Stimulated activated CD4-positive, alpha-beta T cell treated with anti-CD3 and anti-CD28 coated beads, TNF-alpha, amount 100 ng/mL, for 24 hours (primary cell): Measurements from ENCODE around the gene SPATA24.
"Not testable (repeated sequence)": the region's sequence is repeated elsewhere in the genome, so short reads cannot be mapped to it uniquely, and the experiment has no call there.

Experiments
- DNase-seq, 3 experiments: peaks; one replicate each; pipeline ENCODE4 v3.0.0-alpha.2; 2020; ENCODE audit warnings: low read depth in 3 of 3

SPATA24 gene

GRCh38 chr5:139395844-139396640, 7.8 kb downstream of the SPATA24 start:
- no peak for DNase-seq

- DNase-seq: no peak
These were observed 9.0 kb downstream of the SPATA24 start, which contains the start of gene PROB1 for GRCh38 chr5:139394654-139395566. Gene PROB1, minus strand, starts transcription at chr5:139395104. Its CDS starts 23 bp downstream, at chr5:139395081.

DNA sequence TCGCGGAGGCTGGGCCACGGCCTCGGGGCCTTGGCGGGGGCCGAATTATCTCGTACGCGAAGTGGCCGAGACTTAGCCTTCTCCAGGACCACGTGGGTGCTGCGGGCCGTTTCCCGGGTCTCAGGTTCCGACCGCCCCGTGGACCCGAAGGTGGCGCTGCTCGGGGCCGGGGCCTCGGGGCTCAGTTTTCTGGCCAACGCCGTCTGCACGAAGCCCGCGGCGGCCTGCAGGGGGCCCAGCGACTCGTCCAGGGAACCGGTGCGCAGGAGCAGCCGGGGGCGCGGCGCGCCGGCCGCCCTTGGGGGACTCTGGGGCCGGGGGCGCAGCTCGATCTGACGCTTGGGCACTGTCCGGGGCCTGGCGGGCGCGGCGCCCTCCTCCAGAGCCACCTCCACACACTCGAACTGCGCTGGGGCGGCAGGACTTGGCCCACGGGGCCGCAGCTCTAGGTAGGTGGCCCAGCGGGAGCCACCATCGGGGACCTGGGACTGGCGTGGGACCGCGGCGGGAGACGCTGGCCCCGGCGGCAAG, 9.7 kb downstream of the SPATA24 start:
- no peak for DNase-seq

DNA sequence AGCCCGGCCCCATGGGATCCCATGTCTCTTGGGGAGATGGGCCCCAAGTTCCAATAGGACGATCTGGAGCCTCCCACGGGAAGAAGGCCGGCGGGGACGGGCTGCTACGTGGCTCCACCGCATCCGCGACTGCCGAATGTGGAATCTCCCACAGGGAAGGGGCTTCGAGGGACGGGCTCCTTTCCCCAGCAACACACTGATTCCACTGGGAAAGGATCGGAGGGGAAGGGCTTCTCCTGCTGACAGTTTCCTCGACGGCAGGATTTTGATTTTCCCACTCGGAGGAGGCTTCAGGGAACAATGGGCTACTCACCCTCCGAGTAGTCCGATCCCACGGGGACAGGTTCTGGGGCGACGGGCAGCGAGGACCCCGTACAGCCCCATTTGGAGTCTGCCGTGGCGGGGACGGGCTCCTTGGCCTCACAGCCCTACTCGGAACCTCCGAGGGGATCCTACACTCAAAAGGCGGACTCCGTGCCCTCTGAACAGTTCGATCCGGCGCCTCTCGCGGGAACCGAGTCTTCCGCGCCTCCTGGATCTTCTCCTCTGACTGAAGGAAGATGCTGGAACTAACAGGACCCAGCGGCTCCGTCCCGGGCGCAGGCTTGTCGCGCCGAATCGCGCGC, 10.3 kb downstream of the SPATA24 start:
- DNase-seq: no peak

GRCh38 chr5:139392678-139393496, 11.0 kb downstream of the SPATA24 start:
- DNase-seq: peak; percentile 51 to 83 (median 62)

DNA sequence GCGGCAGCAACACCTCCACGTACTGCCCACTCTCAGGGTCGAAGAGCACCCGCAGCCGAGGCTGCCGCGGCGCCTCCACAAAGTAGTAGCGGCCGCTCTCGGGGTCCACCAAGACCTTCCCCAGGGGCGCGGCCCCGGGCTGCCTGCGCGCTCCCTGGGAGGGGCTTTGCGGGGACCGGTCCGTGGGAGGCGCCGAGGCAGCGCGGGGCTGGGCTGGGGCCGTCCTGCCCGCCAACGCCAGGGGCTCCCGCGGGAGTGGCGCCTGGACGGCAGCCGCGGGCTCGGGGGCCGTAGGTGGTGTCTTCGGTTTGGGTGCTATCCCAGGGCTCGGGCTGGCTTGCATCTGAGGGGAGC, 11.6 kb downstream of the SPATA24 start:
- no peak for DNase-seq

GRCh38 chr5:139391570-139392323, 12.1 kb downstream of the SPATA24 start:
- DNase-seq: no peak

GRCh38 chr5:139390639-139391569, 13.0 kb downstream of the SPATA24 start:
- no peak for DNase-seq

GRCh38 chr5:139389701-139390638, 13.9 kb downstream of the SPATA24 start, which contains the start of gene MZB1:
Gene MZB1, minus strand, starts transcription at chr5:139389913. Its CDS starts 57 bp downstream, at chr5:139389856.
- DNase-seq: peak in 1 of 3 experiments; percentile 51

- DNase-seq: no peak
These were observed 15.6 kb downstream of the SPATA24 start for GRCh38 chr5:139388198-139388821.

DNA sequence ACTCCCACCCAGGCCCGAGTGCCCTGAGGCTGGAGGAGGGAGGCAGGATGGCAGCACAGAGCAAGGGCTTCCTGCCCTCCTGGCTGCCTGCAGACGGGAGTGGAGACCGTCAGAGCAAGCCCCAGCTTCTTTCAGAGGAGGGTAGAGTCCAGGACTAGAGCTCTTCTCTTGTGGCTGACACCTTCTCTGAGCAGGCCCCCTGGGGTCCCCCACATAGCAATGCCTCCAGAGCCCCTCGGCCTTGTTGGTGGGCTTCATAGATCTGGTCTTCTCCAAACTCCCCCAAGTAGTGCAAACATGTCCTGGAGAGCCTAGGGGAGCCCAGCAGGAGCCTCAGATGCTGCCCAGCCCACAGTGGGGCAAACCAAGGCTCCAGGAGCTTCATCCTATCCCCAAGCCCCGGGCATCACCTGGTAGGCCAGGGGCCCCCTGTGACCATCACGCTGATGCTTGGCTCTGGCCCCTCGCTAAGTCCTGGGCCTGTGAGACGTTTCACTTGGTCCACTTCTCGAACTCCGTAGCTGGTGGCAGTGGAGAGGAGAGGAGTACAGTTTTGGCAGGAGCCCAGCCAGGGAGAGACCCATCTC, 16.2 kb downstream of the SPATA24 start:
- DNase-seq: no peak

GRCh38 chr5:139386956-139387355, 16.9 kb downstream of the SPATA24 start:
- not testable (repeated sequence) for DNase-seq

DNA sequence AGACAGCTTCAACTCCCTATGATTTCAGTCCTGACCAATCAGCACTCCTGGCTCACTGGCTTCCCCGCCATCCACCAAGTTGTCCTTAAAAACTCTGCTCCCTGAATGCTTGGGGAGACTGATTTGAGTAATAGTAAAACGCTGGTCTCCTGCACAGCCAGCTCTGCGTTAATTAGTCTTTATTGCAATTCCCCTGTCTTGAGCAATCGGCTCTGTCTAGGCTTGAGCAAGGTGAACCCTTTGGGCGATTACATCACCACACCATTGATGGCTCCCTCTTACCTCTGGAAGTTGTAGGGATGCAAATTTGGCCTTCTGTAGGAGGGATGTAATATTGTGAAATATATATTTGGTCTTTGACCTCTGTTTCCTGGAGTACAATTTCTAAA, 17.8 kb downstream of the SPATA24 start:
- DNase-seq: no peak

DNA sequence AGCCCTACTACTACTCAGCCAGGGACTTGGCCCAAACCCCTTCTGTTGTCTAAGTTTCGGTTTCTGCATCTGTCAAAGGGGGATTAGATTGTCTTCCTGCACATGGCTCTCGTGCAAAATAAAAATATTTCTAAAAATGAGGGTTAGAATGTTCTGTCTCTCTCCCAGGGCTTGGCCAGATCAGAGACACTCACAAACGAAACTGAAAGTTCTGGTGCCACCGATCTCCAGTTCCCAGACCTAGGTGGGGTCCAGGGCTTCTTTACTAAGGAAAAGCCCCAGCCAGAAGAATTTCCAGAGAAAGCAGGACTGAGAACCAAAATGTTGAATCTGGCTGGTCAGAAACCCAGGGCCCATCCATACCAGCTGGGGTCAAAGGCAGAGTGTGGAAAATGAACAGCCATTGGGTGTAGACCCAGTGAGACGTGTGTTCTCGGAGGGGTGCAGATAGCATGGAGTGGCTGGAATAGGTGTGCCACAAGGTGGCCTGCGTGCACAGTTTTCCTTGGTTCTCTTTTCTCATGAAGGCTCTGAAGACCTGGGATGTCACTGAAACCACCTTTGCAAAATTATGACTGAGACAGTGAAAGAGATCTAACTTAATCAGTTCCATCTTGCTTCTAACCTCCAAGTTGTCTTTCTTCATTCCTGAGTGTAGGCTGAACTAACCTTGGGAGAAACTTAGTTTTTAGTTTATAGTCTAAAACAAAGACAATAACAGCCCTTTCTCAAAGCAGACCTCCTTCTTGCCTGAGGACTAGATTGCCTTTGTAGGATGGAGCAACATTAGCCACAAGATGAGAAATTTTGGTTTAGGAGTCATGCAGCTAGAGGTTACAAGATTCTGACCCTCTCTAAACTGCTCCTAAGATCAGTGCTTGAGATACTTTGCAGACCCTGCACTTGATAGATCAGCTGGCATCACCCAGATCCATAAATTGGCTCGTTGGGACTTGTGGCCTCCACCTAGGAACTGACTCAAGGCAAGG, 18.5 kb downstream of the SPATA24 start:
- no peak for DNase-seq

GRCh38 chr5:139384591-139385051, 19.3 kb downstream of the SPATA24 start:
- no peak for DNase-seq
